SIG-M5 treated with dmso at 0.1 percent for 504 hours (cell line): ENCODE results near the gene MCTP1.
"Not testable (repeated sequence)": the region's sequence is repeated elsewhere in the genome, so short reads cannot be mapped to it uniquely, and the experiment has no call there.

Experiments
- DNase-seq: peaks from one replicate; lab custom pipeline; 2025; ENCODE audit not compliant: unreplicated experiment; lab: John Stamatoyannopoulos, UW

MCTP1 gene

GRCh38 chr5:94832685-94833084 lies 452.2 kb downstream of the MCTP1 start:
- no peak for DNase-seq

GRCh38 chr5:94830520-94830919 lies 454.4 kb downstream of the MCTP1 start:
- DNase-seq = peak; percentile 11

- not testable (repeated sequence) for DNase-seq
Measured at GRCh38 chr5:94828222-94828621, 456.7 kb downstream of the MCTP1 start.

GRCh38 chr5:94820488-94820887 lies 464.4 kb downstream of the MCTP1 start:
- DNase-seq = no peak

- no peak for DNase-seq
Measured at GRCh38 chr5:94818904-94819303, 466.0 kb downstream of the MCTP1 start.

GRCh38 chr5:94815313-94816039 lies 469.4 kb downstream of the MCTP1 start:
- DNase-seq = no peak

- no peak for DNase-seq
Measured at GRCh38 chr5:94812232-94812631, 472.7 kb downstream of the MCTP1 start.

GRCh38 chr5:94811331-94811730 lies 473.6 kb downstream of the MCTP1 start:
- no peak for DNase-seq

GRCh38 chr5:94810877-94811276 lies 474.0 kb downstream of the MCTP1 start:
- no peak for DNase-seq

- DNase-seq = no peak
Measured at GRCh38 chr5:94810281-94810680, 474.6 kb downstream of the MCTP1 start.

GRCh38 chr5:94808497-94808896 lies 476.4 kb downstream of the MCTP1 start:
- no peak for DNase-seq

GRCh38 chr5:94807985-94808384 lies 476.9 kb downstream of the MCTP1 start:
- no peak for DNase-seq

- DNase-seq = no peak
Measured at GRCh38 chr5:94802450-94802849, 482.4 kb downstream of the MCTP1 start.

- DNase-seq = no peak
Measured at GRCh38 chr5:94796586-94796985, 488.3 kb downstream of the MCTP1 start.

GRCh38 chr5:94793816-94794198 lies 491.1 kb downstream of the MCTP1 start:
- DNase-seq = peak; percentile 77

- DNase-seq = peak; percentile 84
Measured at GRCh38 chr5:94793113-94793815, 491.6 kb downstream of the MCTP1 start.

GRCh38 chr5:94791829-94792228 lies 493.1 kb downstream of the MCTP1 start:
- DNase-seq = no peak

- no peak for DNase-seq
Measured at GRCh38 chr5:94788527-94788926, 496.4 kb downstream of the MCTP1 start.

- DNase-seq = no peak
Measured at GRCh38 chr5:94784536-94785505, 500.1 kb downstream of the MCTP1 start.

- no peak for DNase-seq
Measured at GRCh38 chr5:94782383-94782782, 502.5 kb downstream of the MCTP1 start.

GRCh38 chr5:94779684-94780083 lies 505.2 kb downstream of the MCTP1 start:
- no peak for DNase-seq
